Fibroblast of the aortic adventitia (primary cell): Measurements from ENCODE around the gene FOXP1. TPM values are rescaled to one million over a fixed set of nuclear protein-coding genes. Genes with fewer than 3 reads are reported as not detected.

Source experiments
- DNase-seq: peaks from one replicate; pipeline ENCODE4 v3.0.0-alpha.2; 2010; ENCODE audit warnings: low read depth
- H3K4me3 ChIP-seq: 2 replicates; pipeline ENCODE4 v1.5.1; 2011; ENCODE audit warnings: low read depth, mild to moderate bottlenecking, control low read depth, low read length, moderate library complexity
- CTCF ChIP-seq: IDR thresholded peaks from 2 replicates; pipeline ENCODE4 v1.5.1; 2011; ENCODE audit warnings: mild to moderate bottlenecking, low read length, control low read depth, inconsistent platforms; ENCODE audit not compliant: insufficient read depth
- total RNA-seq: library from RNA; depleted of rRNA; stranded (reverse); fragments of >200 nt; gene quantifications from 2 replicates; pipeline ENCODE4 v1.2.3, GENCODE V29; 2012; ENCODE audit warnings: low replicate concordance

FOXP1 gene
- total RNA-seq, 1 donor = 115 TPM

GRCh38 chr3:71138410-71138809 lies 445.1 kb downstream of the FOXP1 start:
- TF ChIP-seq CTCF = no peak
- H3K4me3 ChIP-seq = no peak overlapping the region
- DNase-seq = no peak

- no peak overlapping the region for H3K4me3 ChIP-seq
- no peak for TF ChIP-seq CTCF
- no peak for DNase-seq
These were observed 447.3 kb downstream of the FOXP1 start for GRCh38 chr3:71136276-71136675.

- no peak for DNase-seq
- no peak for TF ChIP-seq CTCF
- H3K4me3 ChIP-seq = no peak overlapping the region
These were observed 448.0 kb downstream of the FOXP1 start for GRCh38 chr3:71135373-71136088.

- TF ChIP-seq CTCF = no peak
- H3K4me3 ChIP-seq = no peak overlapping the region
- no peak for DNase-seq
These were observed 449.0 kb downstream of the FOXP1 start for GRCh38 chr3:71134521-71134920.

GRCh38 chr3:71133865-71134264 lies 449.7 kb downstream of the FOXP1 start:
- no peak for DNase-seq
- no peak for TF ChIP-seq CTCF
- H3K4me3 ChIP-seq = no peak overlapping the region

- TF ChIP-seq CTCF = no peak
- H3K4me3 ChIP-seq = no peak overlapping the region
- DNase-seq = no peak
These were observed 450.4 kb downstream of the FOXP1 start for GRCh38 chr3:71132995-71133730.
